SK-N-SH treated with all-trans-retinoic acid at 6 μM for 48 hours (cell line): ENCODE results near the gene ITCH.

Experiments used
- CREB5 ChIP-seq: fragments of 250-450 bp; sonication (Bioruptor Pico); IDR thresholded peaks from 2 replicates; pipeline ENCODE4 v1.5.1; 2020; ENCODE audit warnings: low read depth, mild to moderate bottlenecking, moderate library complexity

Gene ITCH

GRCh38 chr20:34560614-34561013 lies 197.5 kb downstream of the ITCH start (continued):
- no peak for TF ChIP-seq CREB5
